GM18951 (cell line): Measurements from ENCODE around the gene LDLRAD3.
"Not testable (repeated sequence)": the region's sequence is repeated elsewhere in the genome, so short reads cannot be mapped to it uniquely, and the experiment has no call there.

Experiments used
- POLR2A ChIP-seq: IDR thresholded peaks from 4 replicates; pipeline ENCODE4 v1.6.1; 2011; ENCODE audit warnings: mild to moderate bottlenecking; ENCODE audit not compliant: insufficient read length, insufficient read depth; ENCODE audit errors: extremely low read depth
- in situ Hi-C: fragments of 300-500 bp; cut with MboI; formaldehyde crosslinking; loops from one replicate; pipeline ENCODE4 v1.12.0; 2022; ENCODE audit warnings: low sequenced_read_pairs, mixed read lengths, inconsistent platforms; ENCODE audit not compliant: unreplicated experiment

Gene LDLRAD3

GRCh38 chr11:36186340-36187175 is 242.7 kb downstream of the LDLRAD3 start:
- no peak for TF ChIP-seq POLR2A
- in situ Hi-C loops = no loop called here

GRCh38 chr11:36187622-36188021 is 243.8 kb downstream of the LDLRAD3 start:
- in situ Hi-C loops = no loop called here
- TF ChIP-seq POLR2A = no peak

GRCh38 chr11:36189735-36190134 is 245.9 kb downstream of the LDLRAD3 start:
- in situ Hi-C loops = not testable (repeated sequence)

- in situ Hi-C loops = no loop called here
- TF ChIP-seq POLR2A = no peak
Observed at GRCh38 chr11:36191941-36192340, 248.1 kb downstream of the LDLRAD3 start.

GRCh38 chr11:36192425-36193289 is 248.8 kb downstream of the LDLRAD3 start:
- in situ Hi-C loops = no loop called here
- TF ChIP-seq POLR2A = no peak

- TF ChIP-seq POLR2A = no peak
- in situ Hi-C loops = no loop called here
Observed at GRCh38 chr11:36193290-36193619, 249.4 kb downstream of the LDLRAD3 start.

GRCh38 chr11:36193721-36194120 is 249.9 kb downstream of the LDLRAD3 start:
- in situ Hi-C loops = no loop called here

GRCh38 chr11:36195496-36196354 is 251.9 kb downstream of the LDLRAD3 start:
- in situ Hi-C loops = no loop called here

More at GRCh38 chr11:36193721-36194120, 249.9 kb downstream of the LDLRAD3 start:
- no peak for TF ChIP-seq POLR2A

GRCh38 chr11:36196411-36196998 is 252.6 kb downstream of the LDLRAD3 start:
- in situ Hi-C loops = no loop called here
- no peak for TF ChIP-seq POLR2A

More at GRCh38 chr11:36195496-36196354, 251.9 kb downstream of the LDLRAD3 start:
- TF ChIP-seq POLR2A = no peak

GRCh38 chr11:36201411-36201810 is 257.5 kb downstream of the LDLRAD3 start:
- TF ChIP-seq POLR2A = no peak
- in situ Hi-C loops = no loop called here

- in situ Hi-C loops = no loop called here
- no peak for TF ChIP-seq POLR2A
Observed at GRCh38 chr11:36205536-36205935, 261.7 kb downstream of the LDLRAD3 start.

- TF ChIP-seq POLR2A = no peak
- in situ Hi-C loops = no loop called here
Observed at GRCh38 chr11:36210529-36210928, 266.7 kb downstream of the LDLRAD3 start.
